GM12891 (cell line): ENCODE measurements around the gene NAV2.

ENCODE experiments used
- PAX5 ChIP-seq: IDR thresholded peaks from 2 replicates; pipeline ENCODE4 v1.6.1; 2011; ENCODE audit warnings: low read length, moderate library complexity, mild to moderate bottlenecking; ENCODE audit not compliant: insufficient read depth, severe bottlenecking
- POLR2A ChIP-seq: IDR thresholded peaks from 2 replicates; pipeline ENCODE4 v1.6.1; 2011; ENCODE audit warnings: low read depth, low read length, control low read depth
- POLR2AphosphoS5 ChIP-seq: IDR thresholded peaks from 2 replicates; pipeline ENCODE4 v1.6.1; 2011; ENCODE audit warnings: low read depth, low read length, control low read depth
- POU2F2 ChIP-seq: IDR thresholded peaks from 2 replicates; pipeline ENCODE4 v1.6.1; 2011; ENCODE audit warnings: low read depth, mild to moderate bottlenecking, control low read depth, low read length, moderate library complexity
- SPI1 ChIP-seq: IDR thresholded peaks from 2 replicates; pipeline ENCODE4 v1.6.1; 2011; ENCODE audit warnings: low read depth, low read length, control low read depth
- TAF1 ChIP-seq: IDR thresholded peaks from 2 replicates; pipeline ENCODE4 v1.6.1; 2011; ENCODE audit warnings: low read depth, low read length, control low read depth

- TF ChIP-seq POLR2A (no peak), TAF1 (no peak), POLR2AphosphoS5 (no peak), PAX5 (no peak), SPI1 (no peak), POU2F2 (no peak)
These were observed 445.1 kb downstream of the NAV2 start for GRCh38 chr11:20157728-20158127.
